Measurements from ENCODE around the gene ACAD8.

Gene ACAD8

GRCh38 chr11:134253188-134253993 lies at the start of gene ACAD8, which contains the start of gene THYN1:
Gene ACAD8 (plus strand): TSS chr11:134253568. CDS start chr11:134253601, 33 bp downstream.
Gene THYN1 (minus strand): TSS chr11:134253352. CDS start chr11:134252882, 470 bp downstream.
- peak; percentile 85 to 91 (median 89) for DNase-seq (ENCODE audit: low read depth in 3 of 3, low spot score in 1 of 3)

GRCh38 chr11:134205729-134206128 lies 47.6 kb upstream of the ACAD8 start:
- no peak for DNase-seq (ENCODE audit: low read depth in 3 of 3, low spot score in 1 of 3)

- DNase-seq (ENCODE audit: low read depth in 3 of 3, low spot score in 1 of 3) = no peak
These were observed 47.2 kb upstream of the ACAD8 start for GRCh38 chr11:134206185-134206584.

- peak; percentile 24 to 38 (median 33) for DNase-seq (ENCODE audit: low read depth in 3 of 3, low spot score in 1 of 3)
These were observed 45.7 kb upstream of the ACAD8 start for GRCh38 chr11:134207538-134208239.

- DNase-seq (ENCODE audit: low read depth in 3 of 3, low spot score in 1 of 3) = no peak
These were observed 37.5 kb upstream of the ACAD8 start for GRCh38 chr11:134215836-134216235.

- no peak for DNase-seq (ENCODE audit: low read depth in 3 of 3, low spot score in 1 of 3)
These were observed 36.6 kb upstream of the ACAD8 start for GRCh38 chr11:134216816-134217215.

- no peak for DNase-seq (ENCODE audit: low read depth in 3 of 3, low spot score in 1 of 3)
These were observed 30.2 kb upstream of the ACAD8 start for GRCh38 chr11:134223121-134223520.

GRCh38 chr11:134223836-134224709 lies 29.3 kb upstream of the ACAD8 start, which contains the start of the genes NCAPD3 and VPS26B:
Gene NCAPD3 (minus strand): TSS chr11:134223967. CDS start chr11:134223926, 41 bp downstream.
Gene VPS26B (plus strand): TSS chr11:134224671. CDS start chr11:134225123, 452 bp downstream.
- DNase-seq (ENCODE audit: low read depth in 3 of 3, low spot score in 1 of 3) = peak; percentile 84 to 91 (median 88)

GRCh38 chr11:134224710-134225664 lies 28.4 kb upstream of the ACAD8 start:
- DNase-seq (ENCODE audit: low read depth in 3 of 3, low spot score in 1 of 3) = peak in 1 of 3 donors; percentile 45

GRCh38 chr11:134226806-134227325 lies 26.5 kb upstream of the ACAD8 start:
- DNase-seq (ENCODE audit: low read depth in 3 of 3, low spot score in 1 of 3) = no peak

GRCh38 chr11:134228625-134229024 lies 24.7 kb upstream of the ACAD8 start:
- no peak for DNase-seq (ENCODE audit: low read depth in 3 of 3, low spot score in 1 of 3)

- no peak for DNase-seq (ENCODE audit: low read depth in 3 of 3, low spot score in 1 of 3)
These were observed 24.1 kb upstream of the ACAD8 start for GRCh38 chr11:134229126-134229790.

GRCh38 chr11:134230339-134230738 lies 23.0 kb upstream of the ACAD8 start:
- no peak for DNase-seq (ENCODE audit: low read depth in 3 of 3, low spot score in 1 of 3)

- no peak for DNase-seq (ENCODE audit: low read depth in 3 of 3, low spot score in 1 of 3)
These were observed 21.3 kb upstream of the ACAD8 start for GRCh38 chr11:134231958-134232659.

GRCh38 chr11:134233729-134234179 lies 19.6 kb upstream of the ACAD8 start:
- no peak for DNase-seq (ENCODE audit: low read depth in 3 of 3, low spot score in 1 of 3)

GRCh38 chr11:134235399-134235798 lies 18.0 kb upstream of the ACAD8 start:
- DNase-seq (ENCODE audit: low read depth in 3 of 3, low spot score in 1 of 3) = no peak

GRCh38 chr11:134236834-134237556 lies 16.4 kb upstream of the ACAD8 start:
- no peak for DNase-seq (ENCODE audit: low read depth in 3 of 3, low spot score in 1 of 3)

- DNase-seq (ENCODE audit: low read depth in 3 of 3, low spot score in 1 of 3) = no peak
These were observed 15.8 kb upstream of the ACAD8 start for GRCh38 chr11:134237557-134237922.

Measured in stimulated activated CD4-positive, alpha-beta T cell treated with anti-CD3 and anti-CD28 coated beads, TNF-alpha, amount 100 ng/mL, for 1 hour (primary cell).